KMS-11 (cell line): ENCODE measurements around the gene DVL3.

Experiments
- H2AFZ ChIP-seq: fragments of 200-600 bp; sonication (generic); 2 replicates; pipeline ENCODE4 v1.6.1; 2016; ENCODE audit warnings: antibody characterized with exemption, mixed run types, low read depth
- H3K27ac ChIP-seq: fragments of 200-600 bp; sonication (generic); 2 replicates; pipeline ENCODE4 v1.6.1; 2016; ENCODE audit warnings: mild to moderate bottlenecking, mixed run types
- H3K27me3 ChIP-seq: fragments of 200-600 bp; sonication (generic); 2 replicates; pipeline ENCODE4 v1.6.1; 2017; ENCODE audit warnings: mild to moderate bottlenecking, low read depth, mixed run types, moderate library complexity; ENCODE audit not compliant: insufficient read depth
- H3K36me3 ChIP-seq: fragments of 200-600 bp; sonication (generic); 2 replicates; pipeline ENCODE4 v1.6.1; 2017; ENCODE audit warnings: mild to moderate bottlenecking, mixed run types; ENCODE audit not compliant: insufficient read depth
- H3K4me1 ChIP-seq: fragments of 200-600 bp; sonication (generic); 2 replicates; pipeline ENCODE4 v1.6.1; 2016; ENCODE audit warnings: mild to moderate bottlenecking, low read depth, mixed run types; ENCODE audit not compliant: poor library complexity, severe bottlenecking
- H3K4me2 ChIP-seq: fragments of 200-600 bp; sonication (generic); 2 replicates; pipeline ENCODE4 v1.7.0; 2016; ENCODE audit warnings: mild to moderate bottlenecking, mixed run types
- H3K4me3 ChIP-seq: fragments of 200-600 bp; sonication (generic); IDR thresholded peaks from 2 replicates; pipeline ENCODE4 v1.6.1; 2017; ENCODE audit warnings: low read depth, low read length, mixed read lengths; ENCODE audit not compliant: insufficient read depth
- H3K79me2 ChIP-seq: fragments of 200-600 bp; sonication (generic); 2 replicates; pipeline ENCODE4 v1.6.1; 2016; ENCODE audit warnings: low read depth, mixed run types; ENCODE audit not compliant: insufficient read depth
- H3K9ac ChIP-seq: fragments of 200-600 bp; sonication (generic); 2 replicates; pipeline ENCODE4 v1.6.1; 2016; ENCODE audit warnings: mild to moderate bottlenecking, mixed run types
- H4K20me1 ChIP-seq: fragments of 200-600 bp; sonication (generic); 2 replicates; pipeline ENCODE4 v1.6.1; 2016; ENCODE audit warnings: mild to moderate bottlenecking, mixed run types; ENCODE audit not compliant: insufficient read depth
- CTCF ChIP-seq: fragments of 200-600 bp; sonication (generic); conservative IDR thresholded peaks from 2 replicates; pipeline ENCODE4 v1.6.1; 2017; ENCODE audit warnings: low read depth, mild to moderate bottlenecking, antibody characterized with exemption, low read length, moderate library complexity, mixed read lengths

DVL3 gene

DNA sequence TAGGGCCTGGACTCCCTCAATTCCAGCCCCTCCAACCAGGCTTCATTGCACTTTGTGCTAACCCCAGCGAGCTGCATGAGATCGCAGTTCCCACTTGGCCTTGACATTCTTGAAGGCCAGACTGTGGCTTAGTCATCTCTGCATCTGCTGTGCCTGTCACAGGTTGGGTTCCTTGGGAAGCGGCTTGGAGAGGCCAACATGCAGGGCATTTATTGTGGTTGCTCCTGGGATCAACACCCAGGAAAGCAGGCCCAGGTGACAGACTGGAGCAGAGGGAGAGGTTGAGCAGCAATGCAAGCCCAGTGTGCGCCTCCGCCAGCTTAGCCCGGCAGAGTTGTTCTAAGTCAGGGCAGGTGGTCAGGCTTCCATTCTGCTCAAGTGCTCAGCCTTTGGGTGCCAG, 41.4 kb downstream of the DVL3 start:
- H3K27me3 ChIP-seq = no peaks in the 10 kb centered on the region
- H3K9ac ChIP-seq = no peak overlapping the region
- H4K20me1 ChIP-seq = no peaks in the 10 kb centered on the region
- H3K4me1 ChIP-seq = no peaks in the 10 kb centered on the region
- H3K4me3 ChIP-seq = no peak overlapping the region
- H2AFZ ChIP-seq = no peak overlapping the region
- TF ChIP-seq CTCF = no peak
- no peaks in the 10 kb centered on the region for H3K79me2 ChIP-seq
- no peak overlapping the region for H3K27ac ChIP-seq
- no peak overlapping the region for H3K4me2 ChIP-seq
- H3K36me3 ChIP-seq = peaks cover 5% of the 10 kb centered on the region; the same call in 1 of the 2 replicates

DNA sequence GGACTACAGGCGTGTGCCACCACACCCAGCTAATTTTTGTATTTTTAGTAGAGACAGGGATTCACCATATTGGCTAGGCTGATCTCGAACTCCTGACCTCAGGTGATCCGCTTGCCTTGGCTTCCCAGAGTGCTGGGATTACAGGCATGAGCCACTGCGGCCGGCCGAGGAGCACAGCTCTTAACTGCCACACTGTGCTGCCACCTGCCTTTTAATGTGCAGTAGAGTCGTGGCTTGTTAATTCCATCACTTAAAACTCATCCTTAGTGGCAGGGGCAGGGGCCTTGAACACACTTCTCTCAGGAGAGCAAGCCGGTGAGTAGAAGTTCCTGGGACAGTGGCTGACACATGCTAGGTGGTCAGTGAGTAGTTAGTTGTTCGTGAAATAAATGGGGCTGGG, 43.3 kb downstream of the DVL3 start:
- H3K79me2 ChIP-seq = no peaks in the 10 kb centered on the region
- H3K4me1 ChIP-seq = no peaks in the 10 kb centered on the region
- no peak overlapping the region for H3K4me3 ChIP-seq
- H3K36me3 ChIP-seq = no peaks in the 10 kb centered on the region; the same call in 1 of the 2 replicates
- H4K20me1 ChIP-seq = no peaks in the 10 kb centered on the region
- H3K27me3 ChIP-seq = no peaks in the 10 kb centered on the region
- no peak overlapping the region for H2AFZ ChIP-seq
- no peak overlapping the region for H3K27ac ChIP-seq
- H3K9ac ChIP-seq = no peak overlapping the region
- no peak for TF ChIP-seq CTCF
- no peak overlapping the region for H3K4me2 ChIP-seq

DNA sequence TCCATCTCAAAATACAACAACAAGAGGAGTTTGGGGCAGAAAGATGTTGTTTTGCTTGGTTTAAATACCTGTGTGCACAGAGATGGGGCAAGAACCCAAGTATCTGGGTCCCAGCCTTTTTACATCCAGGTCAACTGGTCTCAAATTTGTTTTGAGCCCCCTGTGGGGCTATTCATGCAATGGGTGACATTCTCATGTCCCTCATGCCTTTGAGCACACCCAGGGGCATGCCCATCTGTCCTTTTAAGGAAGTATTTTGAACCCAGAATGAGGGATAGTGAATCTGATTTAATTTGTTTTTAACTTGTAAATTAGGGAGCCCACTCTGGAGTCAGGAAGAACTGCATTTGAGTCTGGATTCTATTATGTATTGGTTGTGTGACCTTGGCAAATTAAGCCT, 45.6 kb downstream of the DVL3 start:
- no peak for TF ChIP-seq CTCF

DNA sequence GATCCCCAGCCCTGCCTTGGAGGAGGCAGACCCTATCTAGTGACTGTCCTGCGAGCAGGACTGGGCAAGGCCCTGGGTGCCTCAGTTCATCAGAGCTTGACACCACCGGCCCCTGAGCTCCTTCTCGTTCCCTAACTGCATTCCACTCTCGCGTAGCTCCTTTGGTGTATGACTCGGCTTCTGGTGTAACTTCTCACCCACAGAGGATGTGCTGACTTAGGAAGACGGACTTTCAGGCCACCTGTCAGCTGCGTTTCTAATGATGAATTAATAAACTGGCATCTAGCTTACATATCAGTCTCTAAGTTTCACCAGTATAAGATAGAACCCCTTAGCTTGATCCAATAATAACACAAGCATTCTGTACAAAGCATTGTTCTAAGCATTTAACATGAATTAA, 48.3 kb downstream of the DVL3 start:
- Histone ChIP-seq H3K36me3 (no peaks in the 10 kb centered on the region), H2AFZ (no peak overlapping the region), H3K4me3 (no peak overlapping the region), H4K20me1 (no peaks in the 10 kb centered on the region), H3K79me2 (no peaks in the 10 kb centered on the region), H3K27me3 (no peaks in the 10 kb centered on the region), H3K4me1 (no peaks in the 10 kb centered on the region), H3K4me2 (no peak overlapping the region), H3K27ac (no peak overlapping the region), H3K9ac (no peak overlapping the region)
- no peak for TF ChIP-seq CTCF

More for the DNA sequence above, 45.6 kb downstream of the DVL3 start:
- H3K9ac ChIP-seq = no peak overlapping the region
- no peak overlapping the region for H3K4me3 ChIP-seq
- no peaks in the 10 kb centered on the region for H3K4me1 ChIP-seq
- no peak overlapping the region for H3K27ac ChIP-seq
- H4K20me1 ChIP-seq = no peaks in the 10 kb centered on the region
- H3K4me2 ChIP-seq = no peak overlapping the region
- no peak overlapping the region for H2AFZ ChIP-seq
- no peaks in the 10 kb centered on the region for H3K27me3 ChIP-seq
- H3K79me2 ChIP-seq = no peaks in the 10 kb centered on the region
- H3K36me3 ChIP-seq = no peaks in the 10 kb centered on the region
